ENCODE data around the gene FLAD1.

GRCh38 chr1:154994591-154994990 lies 11.4 kb downstream of the FLAD1 start:
- no peak for TF ChIP-seq CTCF (IDR thresholded peaks at IDR 0.05)
- TF ChIP-seq POLR2A (IDR thresholded peaks at IDR 0.05): no peak
- TF ChIP-seq EP300 (IDR thresholded peaks at IDR 0.05): no peak

Measured in gastroesophageal sphincter (tissue), 3 donors.